CD4-positive, alpha-beta T cell treated with Interleukin-2 at 100 ng/mL for 4 hours (primary cell): ENCODE data around the gene SLC46A3.
A peak's percentile ranks its signal among the peaks of the same experiment; 100 is the strongest.
"Not testable (repeated sequence)": the region's sequence is repeated elsewhere in the genome, so short reads cannot be mapped to it uniquely, and the experiment has no call there.

Experiments
- DNase-seq: peaks from one replicate; pipeline ENCODE4 v3.0.0-alpha.2; 2020; ENCODE audit warnings: low spot score

Gene SLC46A3, protein sequence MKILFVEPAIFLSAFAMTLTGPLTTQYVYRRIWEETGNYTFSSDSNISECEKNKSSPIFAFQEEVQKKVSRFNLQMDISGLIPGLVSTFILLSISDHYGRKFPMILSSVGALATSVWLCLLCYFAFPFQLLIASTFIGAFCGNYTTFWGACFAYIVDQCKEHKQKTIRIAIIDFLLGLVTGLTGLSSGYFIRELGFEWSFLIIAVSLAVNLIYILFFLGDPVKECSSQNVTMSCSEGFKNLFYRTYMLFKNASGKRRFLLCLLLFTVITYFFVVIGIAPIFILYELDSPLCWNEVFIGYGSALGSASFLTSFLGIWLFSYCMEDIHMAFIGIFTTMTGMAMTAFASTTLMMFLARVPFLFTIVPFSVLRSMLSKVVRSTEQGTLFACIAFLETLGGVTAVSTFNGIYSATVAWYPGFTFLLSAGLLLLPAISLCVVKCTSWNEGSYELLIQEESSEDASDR

DNA sequence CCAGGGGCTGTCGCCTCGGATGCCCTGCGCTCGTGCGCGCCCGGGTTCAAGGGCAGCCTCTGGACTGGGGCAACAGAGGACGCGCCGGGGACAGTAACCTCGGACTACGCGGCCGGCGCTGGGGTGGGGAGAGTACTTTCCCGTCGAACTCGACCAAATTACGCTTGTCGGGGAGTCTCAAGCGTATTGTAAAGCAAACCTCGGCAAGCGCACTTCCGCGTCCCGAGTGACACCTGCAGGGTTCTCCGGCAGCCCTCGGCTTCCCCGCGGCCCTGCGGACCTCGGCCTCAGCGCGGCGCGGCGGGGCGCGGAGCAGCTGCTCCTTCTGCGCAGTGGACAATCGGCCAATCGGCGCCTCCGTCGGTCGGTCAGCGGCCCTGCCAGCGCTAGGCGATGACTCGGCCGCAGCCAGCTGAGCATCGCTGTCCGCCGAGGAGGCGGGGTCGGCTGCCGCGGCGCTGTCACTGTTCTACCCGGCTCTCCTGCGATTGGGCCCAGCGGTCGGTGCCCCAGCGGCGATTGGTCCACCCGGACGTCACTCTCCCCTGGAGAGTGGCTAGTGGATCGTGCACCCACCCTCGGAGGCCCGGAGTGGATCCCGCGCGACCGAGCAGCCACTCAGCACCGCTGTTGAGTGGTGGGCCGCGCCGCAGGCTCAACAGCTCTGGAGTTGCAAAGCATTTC, at the start of gene SLC46A3:
Gene SLC46A3 (minus strand): TSS at position 428 of the 684 bp plus-strand sequence. CDS start 972 bp downstream, outside the sequence.
- DNase-seq, result peak; percentile 99

DNA sequence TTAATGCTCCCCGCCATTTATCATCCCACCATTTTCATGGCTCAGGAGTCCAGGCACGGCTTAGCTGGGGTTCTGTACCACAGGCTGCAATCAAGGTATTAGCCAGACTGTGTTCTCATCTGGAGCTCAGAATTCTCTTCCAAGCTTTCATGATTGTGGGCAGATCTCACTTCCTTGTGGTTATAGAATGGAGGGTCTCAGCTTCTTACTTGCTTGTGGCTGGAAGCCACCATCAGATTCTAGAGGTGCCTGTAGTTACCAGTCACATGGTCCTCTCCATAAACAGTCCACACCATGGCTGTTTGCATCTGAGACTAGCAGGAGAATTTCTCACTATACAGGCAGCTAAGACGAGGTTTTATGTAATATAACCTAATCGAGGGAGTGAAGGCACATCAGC, 45.1 kb upstream of the SLC46A3 start:
- no peak for DNase-seq

DNA sequence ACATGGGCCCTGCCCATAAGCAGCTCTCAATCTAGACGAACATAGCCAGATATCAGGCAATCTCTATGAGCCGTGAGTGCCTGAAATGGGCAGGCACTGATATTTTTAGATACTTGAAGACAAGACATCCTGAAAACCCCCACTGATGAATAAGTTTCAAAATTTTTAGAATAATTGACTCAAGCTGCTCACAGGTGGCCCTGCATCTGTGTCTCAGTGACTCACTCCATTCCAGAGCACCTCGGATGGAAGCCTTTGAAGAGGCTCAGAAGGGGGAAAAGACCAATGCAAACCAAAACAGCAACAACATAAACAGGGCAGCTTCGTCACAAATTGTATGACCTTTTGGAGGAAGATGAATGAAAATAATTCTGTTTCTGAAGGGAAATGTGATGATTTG, 42.8 kb upstream of the SLC46A3 start:
- no peak for DNase-seq

DNA sequence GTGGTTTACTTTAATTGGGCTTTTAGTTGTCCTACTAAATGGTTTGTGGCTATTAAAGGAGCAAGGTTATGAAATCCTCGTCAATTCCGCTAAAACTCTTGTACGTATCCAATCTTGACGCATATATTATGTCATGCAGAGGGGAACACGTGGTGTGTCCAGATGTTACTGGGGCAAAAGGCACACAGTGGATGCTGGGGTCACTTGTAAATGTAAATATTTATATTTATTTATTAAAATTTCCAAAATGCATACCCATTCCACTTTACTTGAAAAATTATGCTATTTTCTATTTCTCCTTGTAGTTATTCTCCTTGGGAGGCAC, 36.7 kb upstream of the SLC46A3 start:
- no peak for DNase-seq

DNA sequence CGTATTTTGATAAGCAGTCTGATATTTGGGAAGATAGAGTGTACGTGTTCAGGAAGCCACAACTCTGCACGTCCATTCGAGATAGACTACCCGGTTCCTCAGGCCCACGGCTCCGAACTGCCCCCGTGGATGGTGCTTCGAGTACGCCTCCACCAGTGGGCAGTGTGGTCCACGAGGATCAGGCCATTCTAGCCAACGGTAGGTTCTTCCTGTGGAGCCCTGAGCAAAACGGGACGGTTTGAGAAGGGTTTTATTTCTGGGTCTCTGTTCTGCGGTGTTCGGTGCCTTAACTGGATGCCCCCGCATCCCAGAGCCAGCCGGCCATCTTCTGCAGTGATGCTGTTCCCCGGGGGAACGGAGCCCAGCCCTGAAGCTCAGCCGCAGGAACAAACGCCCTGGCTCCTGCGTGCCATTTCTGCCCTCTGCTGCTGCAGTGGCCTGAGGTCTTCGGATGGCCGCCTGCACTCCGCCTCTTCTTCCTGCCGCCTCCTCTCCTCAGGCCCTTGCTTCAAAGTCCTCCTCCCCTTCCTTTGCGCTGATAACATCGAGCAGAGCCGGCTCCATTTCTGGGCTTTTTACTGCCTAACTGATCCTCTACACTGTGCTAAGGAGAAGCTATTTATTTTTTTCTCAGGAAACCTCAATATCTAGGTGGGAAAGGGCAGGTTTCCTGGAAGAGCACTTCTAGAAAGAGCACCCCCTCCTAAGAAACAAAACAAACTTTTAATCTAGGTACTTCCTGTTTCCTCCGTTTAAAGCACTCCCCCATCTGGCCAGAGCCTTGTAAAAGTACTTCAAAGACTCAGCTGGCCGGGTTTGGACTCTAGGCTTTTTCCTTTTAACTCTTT, 36.2 kb upstream of the SLC46A3 start:
- DNase-seq, result peak; percentile 1

DNA sequence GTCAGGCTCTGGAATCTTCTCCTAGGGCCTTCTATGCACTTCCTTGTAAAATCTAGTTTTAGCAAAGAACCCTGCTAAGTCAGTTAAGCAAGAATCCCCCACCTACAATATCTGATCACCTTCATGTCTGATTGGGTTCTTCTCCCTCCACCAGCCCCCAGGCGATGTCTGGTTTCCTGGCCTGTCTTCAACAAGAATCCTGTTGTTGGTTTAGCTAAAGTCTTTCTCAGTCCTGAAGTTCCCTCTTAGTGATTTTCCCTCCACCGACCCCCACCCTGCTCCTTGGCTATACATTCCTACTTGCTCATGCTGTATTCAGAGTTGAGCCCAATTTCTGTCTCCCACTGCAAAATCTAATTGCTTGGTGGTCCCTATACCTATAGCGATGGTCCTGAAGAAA, 35.2 kb upstream of the SLC46A3 start:
- no peak for DNase-seq

DNA sequence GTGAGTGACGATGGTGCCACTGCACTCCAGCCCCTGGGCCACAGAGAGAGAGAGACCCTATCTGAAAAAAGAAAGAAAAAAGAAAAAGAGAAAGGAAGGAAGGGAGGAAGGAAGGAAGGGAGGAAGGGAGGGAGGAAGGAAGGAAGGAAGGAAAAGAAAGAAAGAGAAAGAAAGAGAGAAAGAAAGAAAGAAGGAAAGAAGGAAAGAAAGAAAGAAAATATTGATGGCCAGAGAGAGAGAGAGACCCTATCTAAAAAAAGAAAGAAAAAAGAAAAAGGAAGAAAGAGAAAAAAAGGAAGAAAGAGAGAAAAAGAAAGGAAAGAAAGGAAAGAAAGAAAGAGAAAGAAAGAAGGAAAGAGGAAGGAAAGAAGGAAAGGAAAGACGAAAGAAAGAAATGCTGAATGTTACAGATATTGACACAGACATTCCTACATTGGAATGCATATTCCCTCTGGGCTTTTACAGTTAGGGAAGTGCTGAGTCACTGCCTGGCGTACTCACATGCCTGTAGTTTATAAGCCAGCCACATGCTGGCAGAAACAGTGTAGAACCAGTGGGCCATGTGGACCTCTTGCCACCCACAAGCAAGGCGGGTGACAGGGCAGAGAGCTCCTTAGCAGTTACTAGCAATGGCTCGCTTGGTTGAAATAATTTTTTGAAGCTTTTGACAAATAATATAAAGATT, 34.6 kb upstream of the SLC46A3 start:
- DNase-seq, result no peak

DNA sequence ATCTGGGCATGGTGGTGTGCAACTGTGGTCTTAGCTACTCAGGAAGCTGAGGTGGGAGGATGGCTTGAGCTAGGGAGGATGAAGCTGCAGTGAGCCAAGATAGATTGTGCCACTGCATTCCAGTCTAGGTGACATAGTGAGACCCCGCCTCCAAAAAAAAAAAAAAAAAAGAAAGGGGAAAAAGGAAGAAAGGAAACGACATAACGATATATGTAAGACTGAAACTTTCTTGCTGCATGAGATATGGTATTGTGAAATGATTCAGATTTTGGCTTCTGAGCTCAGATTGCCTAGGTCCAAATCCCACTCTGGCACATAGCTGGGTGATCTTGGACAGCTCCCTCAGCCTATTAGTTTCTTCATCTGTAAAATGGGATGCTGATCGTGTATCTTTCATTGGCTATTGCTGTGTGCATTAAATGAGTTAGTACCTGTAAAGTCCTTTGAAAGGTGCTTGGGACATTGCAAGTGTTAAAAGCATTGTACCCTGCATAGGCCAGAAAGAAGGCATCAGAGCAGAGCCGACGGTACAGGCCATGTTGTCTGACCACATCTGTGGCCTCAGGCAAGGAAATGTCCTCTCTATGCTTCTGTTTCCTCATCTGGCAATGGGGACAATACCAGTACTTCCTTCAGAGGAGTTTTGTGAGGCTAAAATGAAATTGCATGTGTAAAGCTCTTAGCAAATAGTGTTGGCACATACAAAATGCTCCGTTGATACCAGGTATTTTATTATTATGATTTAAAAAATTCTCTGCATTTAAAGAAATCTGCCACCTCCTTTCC, 32.6 kb upstream of the SLC46A3 start:
- no peak for DNase-seq

DNA sequence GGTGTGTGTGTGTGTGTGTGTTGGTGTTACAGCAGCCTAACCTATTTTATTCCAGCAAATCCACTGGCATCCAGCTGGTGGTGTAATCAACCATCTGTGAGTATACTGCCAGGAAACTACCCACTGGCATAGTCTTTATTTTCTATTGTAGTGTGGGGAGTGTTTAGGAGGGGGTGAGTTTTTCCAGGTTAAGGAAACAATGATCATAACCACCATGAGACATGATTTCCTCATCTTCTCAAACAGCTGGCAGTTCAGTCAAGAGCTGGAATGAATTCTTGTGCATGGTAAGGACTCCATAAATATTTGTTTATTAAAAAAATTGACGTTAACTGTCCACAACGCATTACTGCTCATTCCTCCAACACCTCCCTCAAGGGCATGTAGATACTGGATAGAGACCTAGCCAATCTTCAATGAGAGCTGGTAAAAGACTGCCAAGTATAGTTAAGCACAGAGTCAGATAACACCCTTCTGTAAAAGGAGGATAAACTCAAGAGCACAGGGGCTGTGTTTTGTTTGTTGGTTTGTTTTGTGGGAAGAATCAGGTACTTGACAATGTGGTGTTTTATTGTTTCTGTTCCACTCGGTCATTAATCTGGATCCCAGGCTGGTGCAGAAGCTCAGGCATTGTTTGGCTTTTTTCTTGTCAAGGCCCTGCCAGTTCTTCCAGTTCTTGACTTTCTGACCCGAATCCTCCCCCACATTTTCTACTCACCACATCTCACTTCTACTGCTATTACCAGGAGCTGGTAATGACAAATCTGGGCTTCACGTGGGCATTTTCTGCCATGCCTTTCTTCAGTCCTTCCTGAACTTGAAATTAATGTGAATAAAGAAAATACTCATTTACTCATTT, 31.6 kb upstream of the SLC46A3 start:
- no peak for DNase-seq

DNA sequence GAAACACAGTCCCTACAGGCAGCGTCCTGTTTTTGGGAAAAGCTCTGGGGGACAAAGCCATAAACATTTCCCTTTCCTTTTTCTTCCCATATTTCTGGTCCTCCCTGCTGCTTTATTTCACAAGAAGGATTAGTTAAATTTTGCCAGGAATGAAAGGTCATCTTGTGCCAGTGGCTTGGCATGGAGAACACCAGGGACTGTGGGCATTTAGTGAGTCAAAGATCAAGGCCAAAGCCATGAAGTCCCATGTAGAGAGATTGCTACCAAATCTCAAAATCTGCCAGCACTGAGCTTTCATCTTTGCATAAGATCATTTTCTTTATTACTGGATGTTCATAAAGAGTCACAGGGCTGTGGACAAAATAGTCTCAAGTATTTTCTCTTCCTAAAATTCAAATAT, 29.1 kb upstream of the SLC46A3 start:
- DNase-seq, result no peak

DNA sequence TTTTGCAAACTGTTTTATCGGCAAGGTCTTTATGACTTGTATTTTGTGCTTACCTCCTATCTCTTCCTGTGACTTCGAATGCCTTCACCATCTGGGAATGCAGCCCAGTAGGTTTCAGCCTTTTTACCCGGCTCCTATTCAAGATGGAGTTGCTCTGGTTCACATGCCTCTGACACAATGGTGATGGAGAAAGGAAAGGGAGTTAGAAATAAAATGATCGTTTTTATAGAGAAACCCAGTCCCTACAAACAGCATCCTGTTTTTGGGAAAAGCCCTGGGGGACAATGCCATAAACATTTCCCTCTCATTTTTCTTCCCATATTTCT, 27.5 kb upstream of the SLC46A3 start:
- no peak for DNase-seq

DNA sequence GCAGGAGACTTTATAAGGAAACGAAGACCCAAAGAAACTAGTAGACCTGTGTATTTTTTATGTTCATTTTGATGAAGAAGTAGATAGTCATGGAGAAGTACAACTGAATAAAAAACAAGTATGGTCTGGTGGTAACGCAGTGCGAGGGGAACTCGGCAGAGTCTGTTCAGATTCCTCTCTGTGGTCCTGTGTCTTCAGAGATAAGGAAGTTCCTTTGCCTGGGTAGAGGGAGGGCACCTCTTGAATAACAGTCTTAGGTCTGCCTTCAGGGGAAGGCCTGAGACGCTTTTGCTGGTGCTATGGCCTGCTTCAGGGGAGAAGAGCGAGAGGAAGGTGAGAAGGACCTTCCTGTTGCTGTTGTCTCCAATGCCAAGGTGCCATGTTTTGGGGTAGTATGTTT, 25.9 kb upstream of the SLC46A3 start:
- no peak for DNase-seq

DNA sequence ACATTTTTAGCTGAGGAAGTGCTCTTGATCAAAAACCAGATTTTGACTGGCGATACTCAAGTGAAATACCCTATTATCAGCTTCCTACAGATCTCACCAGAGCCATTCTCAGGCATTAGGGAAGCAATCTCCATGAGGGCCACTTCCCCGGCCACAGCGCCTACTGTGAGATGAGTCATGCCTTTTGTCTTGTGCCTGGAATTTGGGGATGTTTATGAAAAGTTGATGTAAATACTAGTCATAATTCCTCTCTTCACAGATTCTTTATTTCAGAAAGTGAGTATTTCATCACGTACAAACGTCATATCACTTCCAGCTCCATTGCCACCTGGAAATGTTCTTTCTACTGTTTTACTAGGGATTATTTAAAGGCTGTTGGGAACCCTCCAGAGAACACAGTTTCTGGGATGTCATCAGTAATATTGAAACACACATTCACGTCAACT, 25.3 kb upstream of the SLC46A3 start:
- no peak for DNase-seq

DNA sequence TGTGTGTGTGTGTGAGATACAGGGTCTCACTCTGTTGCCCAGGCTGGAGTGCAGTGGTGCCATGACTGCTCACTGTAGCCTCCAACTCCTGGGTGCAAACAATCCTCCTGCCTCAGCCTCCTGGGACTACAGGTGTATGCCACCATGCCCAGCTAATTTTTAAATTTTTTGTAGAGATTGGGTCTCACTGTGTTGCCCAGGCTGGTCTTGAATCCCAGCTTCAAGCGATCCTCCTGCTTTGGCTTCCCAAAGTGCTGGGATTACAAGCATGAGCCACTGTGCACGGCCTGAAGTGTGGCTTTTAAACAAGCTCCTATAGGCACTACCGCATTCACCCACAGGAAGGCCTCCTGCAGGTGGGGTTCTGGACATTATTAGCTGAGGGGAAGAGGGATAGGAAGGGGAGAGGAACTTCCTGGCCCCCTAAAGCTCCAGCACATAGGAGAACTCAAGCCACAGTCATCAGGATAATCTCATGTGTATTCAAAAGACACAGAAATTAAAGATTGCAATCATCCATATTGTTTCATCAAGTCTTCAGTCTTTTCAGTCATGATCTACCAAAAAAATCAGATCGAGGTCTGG, 24.8 kb upstream of the SLC46A3 start:
- no peak for DNase-seq

DNA sequence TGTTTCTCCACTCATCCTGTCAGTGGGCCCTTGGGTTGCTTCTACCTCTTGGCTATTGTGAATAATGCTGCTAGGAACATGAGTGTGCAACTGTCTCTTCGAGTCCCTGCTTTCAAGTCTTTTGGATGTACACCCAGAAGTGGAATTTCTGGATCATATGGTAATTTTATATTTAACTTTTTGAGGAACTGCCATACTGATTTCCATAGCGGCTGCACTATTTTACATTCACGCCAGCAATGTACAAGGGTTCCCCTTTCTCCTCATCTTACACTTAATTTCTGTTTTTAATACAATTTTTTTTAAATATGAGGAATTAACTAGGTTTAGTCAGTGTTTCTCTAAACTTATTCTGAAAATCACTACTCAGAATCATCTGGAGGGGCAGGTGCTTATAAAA, 24.2 kb upstream of the SLC46A3 start:
- DNase-seq, result no peak

DNA sequence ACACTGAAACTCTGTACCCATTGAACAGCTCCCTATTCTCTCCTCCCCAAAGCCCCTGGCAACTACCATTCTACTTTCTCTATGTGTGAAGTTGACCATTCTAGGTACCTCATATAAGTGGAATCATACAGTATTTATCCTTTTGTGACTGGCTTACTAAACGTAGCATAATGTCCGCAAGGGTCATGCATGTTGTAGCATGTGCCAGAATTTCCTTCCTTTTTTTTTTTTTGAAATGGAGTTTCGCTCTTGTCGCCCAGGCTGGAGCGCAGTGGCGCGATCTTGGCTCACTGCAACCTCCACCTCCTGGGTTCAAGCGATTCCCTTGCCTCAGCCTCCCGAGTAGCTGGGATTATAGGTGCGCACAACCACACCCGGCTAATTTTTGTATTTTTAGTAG, 23.7 kb upstream of the SLC46A3 start:
- not testable (repeated sequence) for DNase-seq

DNA sequence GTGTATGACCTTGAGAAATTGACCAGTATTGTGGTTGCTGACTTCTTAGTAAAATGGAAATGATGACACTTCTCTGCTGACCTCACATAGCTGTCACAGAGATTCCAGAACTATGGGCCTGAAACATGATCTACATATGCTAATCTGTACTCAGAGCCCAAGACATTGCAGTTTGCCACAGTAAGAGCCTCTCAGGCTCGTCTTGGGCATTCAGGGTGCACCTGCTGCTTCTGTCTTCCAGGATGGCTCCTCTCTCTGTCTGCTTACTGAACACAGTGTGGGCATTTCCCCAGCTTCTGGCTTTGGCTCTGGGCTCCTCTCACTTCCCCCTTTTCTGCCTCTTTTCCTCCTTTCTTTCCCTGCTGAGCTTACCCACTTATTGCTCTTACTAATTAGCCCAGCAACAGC, 22.3 kb upstream of the SLC46A3 start:
- DNase-seq, result no peak

DNA sequence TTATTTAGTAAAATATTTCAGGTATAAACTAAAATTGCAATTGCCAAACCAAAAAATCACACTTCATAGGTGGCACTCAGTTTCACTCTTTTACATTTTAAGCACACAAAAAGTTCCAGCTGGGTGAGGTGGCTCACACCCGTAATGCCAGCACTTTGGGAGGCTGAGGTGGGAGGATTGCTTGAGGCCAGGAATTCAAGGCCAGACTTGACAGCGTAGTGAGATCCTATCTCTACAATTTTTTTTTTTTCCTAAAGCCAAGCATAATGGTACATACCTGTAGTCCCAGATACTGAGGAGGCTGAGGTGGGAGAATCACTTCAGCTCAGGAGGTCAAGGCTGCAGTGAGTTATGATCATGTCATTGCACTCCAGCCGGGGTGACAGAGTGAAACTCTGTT, 20.6 kb upstream of the SLC46A3 start:
- no peak for DNase-seq

DNA sequence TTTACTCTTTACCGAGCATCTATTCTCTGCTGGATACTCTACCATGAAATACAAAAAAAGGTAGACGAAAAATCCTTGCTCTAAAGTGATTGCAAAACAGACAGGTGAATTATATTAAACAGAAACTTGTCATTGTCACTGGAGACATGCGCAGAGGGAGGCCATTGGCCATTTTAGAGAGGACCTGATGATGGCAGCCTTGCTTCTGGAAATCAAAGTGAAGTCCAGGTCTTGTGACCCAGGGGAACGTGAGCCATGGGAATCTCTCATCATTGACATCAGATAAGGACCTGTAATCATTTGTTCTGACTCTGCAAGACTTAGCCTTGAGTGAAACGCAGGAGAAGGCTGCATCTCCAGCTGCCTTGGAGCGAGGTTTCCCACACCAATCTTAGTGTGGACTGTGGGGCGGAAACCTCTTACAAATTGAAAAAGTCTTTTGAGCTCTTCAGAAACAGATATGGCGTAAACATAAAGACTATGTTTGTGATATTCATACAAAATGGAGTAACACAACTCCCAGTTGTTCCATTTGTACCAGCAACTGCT, 16.8 kb upstream of the SLC46A3 start:
- DNase-seq, result no peak

DNA sequence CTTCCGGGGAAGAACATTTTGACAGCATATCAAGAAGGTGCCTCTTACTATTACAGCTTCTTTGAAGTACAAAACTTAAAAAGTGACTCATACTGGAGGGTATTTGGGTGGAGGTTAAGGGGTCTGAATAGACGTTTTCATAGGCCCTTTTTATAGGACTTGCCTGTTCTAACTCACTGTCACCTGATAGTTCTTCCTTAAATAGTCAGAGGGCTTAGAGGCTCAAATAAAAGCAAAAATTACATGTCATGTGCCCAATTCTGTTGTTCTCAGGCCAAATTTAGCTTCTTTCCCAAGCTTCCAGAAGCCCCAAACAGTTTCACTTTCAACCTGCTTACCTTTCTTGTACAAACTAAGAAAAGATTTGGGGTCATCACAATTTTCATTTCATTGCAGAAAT, 16.1 kb upstream of the SLC46A3 start:
- no peak for DNase-seq
